Inflammatory macrophage treated with lipopolysaccharide for 1 hour (primary cell): ENCODE measurements around the gene CFAP100.

Source experiments
- DNase-seq, 2 donors: peaks; one replicate each; pipeline ENCODE4 v3.0.0-alpha.2; 2020 to 2022

CFAP100 gene

GRCh38 chr3:126406389-126407296 is 11.9 kb downstream of the CFAP100 start:
- no peak for DNase-seq

GRCh38 chr3:126407412-126408044 is 12.8 kb downstream of the CFAP100 start:
- DNase-seq = no peak

- no peak for DNase-seq
Observed at GRCh38 chr3:126408099-126408498, 13.4 kb downstream of the CFAP100 start.

GRCh38 chr3:126412841-126413692 is 18.4 kb downstream of the CFAP100 start:
- DNase-seq = no peak

GRCh38 chr3:126413693-126414080 is 19.0 kb downstream of the CFAP100 start:
- DNase-seq = no peak

GRCh38 chr3:126414406-126414805 is 19.7 kb downstream of the CFAP100 start:
- DNase-seq = no peak

GRCh38 chr3:126414961-126415660 is 20.4 kb downstream of the CFAP100 start:
- no peak for DNase-seq

- no peak for DNase-seq
Observed at GRCh38 chr3:126415661-126416591, 21.2 kb downstream of the CFAP100 start.

GRCh38 chr3:126416943-126417342 is 22.2 kb downstream of the CFAP100 start:
- DNase-seq = no peak

- DNase-seq = no peak
Observed at GRCh38 chr3:126417515-126417914, 22.8 kb downstream of the CFAP100 start.

- no peak for DNase-seq
Observed at GRCh38 chr3:126417981-126418530, 23.3 kb downstream of the CFAP100 start.

- no peak for DNase-seq
Observed at GRCh38 chr3:126418661-126419131, 24.0 kb downstream of the CFAP100 start.

- no peak for DNase-seq
Observed at GRCh38 chr3:126419151-126419703, 24.5 kb downstream of the CFAP100 start.

- no peak for DNase-seq
Observed at GRCh38 chr3:126419886-126420786, 25.4 kb downstream of the CFAP100 start.

- no peak for DNase-seq
Observed at GRCh38 chr3:126421573-126422119, 26.9 kb downstream of the CFAP100 start.

GRCh38 chr3:126422121-126422520 is 27.4 kb downstream of the CFAP100 start:
- no peak for DNase-seq

- no peak for DNase-seq
Observed at GRCh38 chr3:126422571-126423091, 27.9 kb downstream of the CFAP100 start.

GRCh38 chr3:126423191-126424038 is 28.7 kb downstream of the CFAP100 start:
- DNase-seq = no peak
